Measurements from ENCODE around the gene THSD4. TPM values are rescaled to one million over a fixed set of nuclear protein-coding genes. Genes with fewer than 3 reads are reported as not detected.
A peak's percentile ranks its signal among the peaks of the same experiment; 100 is the strongest.

THSD4 gene
- total RNA-seq, 1 donor from 2014 or later = 1.4 TPM

DNA sequence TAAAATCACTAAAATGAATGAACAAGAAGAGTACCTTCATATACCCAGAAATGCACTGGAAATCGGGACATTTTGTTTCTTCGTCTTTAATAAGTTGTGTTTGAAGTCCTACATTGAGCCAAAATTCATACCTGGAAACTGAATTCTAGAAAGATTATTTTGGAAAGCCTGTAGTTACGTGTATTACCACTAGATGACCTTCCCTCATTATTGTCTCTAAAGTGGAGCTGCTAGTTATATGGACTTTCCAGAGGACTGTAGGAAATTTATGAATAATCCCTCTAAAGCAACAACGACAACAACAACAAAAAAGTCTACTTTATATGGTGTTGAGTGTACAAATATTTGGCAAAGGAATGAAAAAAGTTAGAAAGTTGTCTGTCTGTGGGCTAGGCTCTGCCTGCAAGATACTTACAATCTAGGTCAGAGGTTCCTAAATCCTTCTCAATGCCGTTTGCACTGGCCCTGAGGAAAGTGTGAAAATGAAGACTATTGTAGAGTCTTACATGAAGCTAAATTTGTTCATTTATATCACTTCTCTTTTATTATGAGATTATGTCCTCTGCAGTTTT is 460.3 kb downstream of the THSD4 start:
- Mint-ChIP-seq H3K4me3 (no peak overlapping the region), H3K27ac (ENCODE audit: unreplicated experiment) (no peak overlapping the region), H3K27me3 (ENCODE audit: low read depth) (peaks cover 7% of the 10 kb centered on the region), H3K9me3 (no peaks in the 10 kb centered on the region), H3K4me1 (no peaks in the 10 kb centered on the region), H3K36me3 (ENCODE audit: low read depth) (no peaks in the 10 kb centered on the region)
- DNase-seq (ENCODE audit: low read depth, low spot score) = no peak
- peak; percentile 62 for TF ChIP-seq CTCF (conservative IDR thresholded peaks at IDR 0.05)

DNA sequence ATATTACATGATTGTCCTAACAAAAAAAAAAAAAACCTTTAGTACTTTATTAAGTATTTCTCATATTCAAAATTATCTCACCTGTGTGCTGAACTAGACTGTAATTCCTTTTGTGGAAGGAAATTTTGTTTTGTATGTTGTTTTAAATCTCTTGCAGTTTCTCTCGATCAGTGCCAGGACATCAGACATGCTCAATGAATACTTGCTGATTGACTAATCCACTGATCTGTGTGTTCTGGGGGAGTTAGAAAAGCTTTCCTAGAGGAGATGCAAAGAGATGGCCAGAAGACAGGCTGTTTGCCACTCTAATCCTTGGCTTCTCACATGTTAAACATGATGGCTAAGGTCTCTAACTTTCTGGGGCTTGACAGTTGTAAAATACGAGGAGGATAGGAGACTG is 461.8 kb downstream of the THSD4 start:
- no peaks in the 10 kb centered on the region for H3K36me3 Mint-ChIP-seq (ENCODE audit: low read depth)
- H3K4me3 Mint-ChIP-seq = no peak overlapping the region
- no peak for TF ChIP-seq CTCF (conservative IDR thresholded peaks at IDR 0.05)
- H3K9me3 Mint-ChIP-seq = no peaks in the 10 kb centered on the region
- peaks cover 7% of the 10 kb centered on the region for H3K27me3 Mint-ChIP-seq (ENCODE audit: low read depth)
- DNase-seq (ENCODE audit: low read depth, low spot score) = no peak
- no peak overlapping the region for H3K27ac Mint-ChIP-seq (ENCODE audit: unreplicated experiment)
- no peaks in the 10 kb centered on the region for H3K4me1 Mint-ChIP-seq

DNA sequence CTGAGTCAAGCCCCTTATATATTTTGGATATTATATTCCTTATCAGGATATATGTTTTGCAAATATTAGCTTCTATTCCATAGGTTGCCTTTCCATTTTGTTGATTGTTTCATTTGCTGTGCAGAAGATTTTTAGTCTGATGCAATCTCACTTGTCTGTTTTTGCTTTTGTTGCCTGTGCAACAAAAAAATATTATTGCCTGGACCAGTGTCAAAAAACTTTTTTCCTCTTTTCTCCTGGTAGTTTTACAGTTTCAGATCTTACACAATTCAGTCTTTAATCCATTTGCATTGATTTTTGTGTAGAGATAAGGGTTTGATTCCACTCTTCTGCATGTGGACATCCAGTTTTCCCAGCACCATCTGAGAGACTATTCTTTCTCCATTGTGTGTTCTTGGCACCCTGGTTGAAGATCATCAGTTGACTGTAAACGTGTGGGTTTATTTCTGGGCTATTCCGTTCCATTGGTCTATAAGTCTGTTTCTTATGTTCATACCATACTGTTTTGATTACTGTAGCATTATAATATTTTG is 466.2 kb downstream of the THSD4 start:
- DNase-seq (ENCODE audit: low read depth, low spot score) = no peak
- Mint-ChIP-seq H3K4me1 (no peaks in the 10 kb centered on the region), H3K36me3 (ENCODE audit: low read depth) (peaks cover 6% of the 10 kb centered on the region), H3K4me3 (no peak overlapping the region), H3K9me3 (peaks cover 6% of the 10 kb centered on the region), H3K27ac (ENCODE audit: unreplicated experiment) (no peak overlapping the region), H3K27me3 (ENCODE audit: low read depth) (no peaks in the 10 kb centered on the region)
- TF ChIP-seq CTCF (conservative IDR thresholded peaks at IDR 0.05) = no peak

DNA sequence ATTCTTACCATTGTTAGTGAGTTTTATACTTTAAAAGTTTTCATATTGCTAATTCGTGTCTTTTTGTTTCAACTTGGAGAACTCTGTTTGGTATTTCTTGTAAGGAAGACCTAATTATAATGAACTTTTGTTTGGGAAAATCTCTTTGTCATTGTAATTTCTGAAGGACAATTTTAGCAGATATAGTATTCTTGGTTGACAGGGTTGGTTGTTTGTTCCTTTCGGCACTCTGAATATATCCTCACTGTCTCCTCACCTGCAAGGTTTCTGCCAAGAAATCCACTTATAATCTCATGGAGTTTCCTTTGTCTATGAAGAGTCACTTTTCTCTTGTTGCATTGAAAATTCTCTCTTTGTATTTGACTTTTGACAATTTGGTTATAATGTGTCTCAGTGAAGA is 469.9 kb downstream of the THSD4 start:
- DNase-seq (ENCODE audit: low read depth, low spot score) = no peak
- H3K36me3 Mint-ChIP-seq (ENCODE audit: low read depth) = peaks cover 11% of the 10 kb centered on the region
- no peak overlapping the region for H3K4me3 Mint-ChIP-seq
- H3K4me1 Mint-ChIP-seq = peaks cover 10% of the 10 kb centered on the region
- peaks cover 8% of the 10 kb centered on the region for H3K9me3 Mint-ChIP-seq
- no peak overlapping the region for H3K27ac Mint-ChIP-seq (ENCODE audit: unreplicated experiment)
- TF ChIP-seq CTCF (conservative IDR thresholded peaks at IDR 0.05) = no peak
- no peaks in the 10 kb centered on the region for H3K27me3 Mint-ChIP-seq (ENCODE audit: low read depth)

DNA sequence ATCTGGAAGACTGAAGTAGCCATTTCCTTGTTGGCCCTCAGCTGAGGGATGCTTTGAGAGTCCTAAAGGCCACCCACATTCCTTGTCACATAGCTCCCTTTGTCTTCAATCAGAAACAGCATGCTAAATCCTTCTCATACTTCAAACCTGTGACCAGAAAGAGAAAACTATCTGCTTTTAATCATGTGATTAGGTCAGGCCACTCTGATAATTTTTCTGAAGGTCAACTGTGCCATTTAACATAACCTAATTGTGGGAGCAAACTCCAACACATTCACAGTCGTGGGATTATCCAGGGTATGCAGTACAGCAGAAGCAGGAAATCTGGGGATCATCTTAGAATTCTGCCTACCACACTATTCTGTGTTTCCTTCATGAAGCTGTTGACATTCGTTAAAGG is 471.2 kb downstream of the THSD4 start:
- no peak for TF ChIP-seq CTCF (conservative IDR thresholded peaks at IDR 0.05)
- peaks cover 11% of the 10 kb centered on the region for H3K36me3 Mint-ChIP-seq (ENCODE audit: low read depth)
- no peaks in the 10 kb centered on the region for H3K27me3 Mint-ChIP-seq (ENCODE audit: low read depth)
- DNase-seq (ENCODE audit: low read depth, low spot score) = no peak
- H3K4me3 Mint-ChIP-seq = no peak overlapping the region
- H3K4me1 Mint-ChIP-seq = peaks cover 10% of the 10 kb centered on the region
- peaks cover 8% of the 10 kb centered on the region for H3K9me3 Mint-ChIP-seq
- H3K27ac Mint-ChIP-seq (ENCODE audit: unreplicated experiment) = no peak overlapping the region
